IMR-90 (cell line): Measurements from ENCODE around the gene LRRC14B. TPM values are rescaled to one million over a fixed set of nuclear protein-coding genes. Genes with fewer than 3 reads are reported as not detected.

Experiments
- ATAC-seq: fragments of 200-7000 bp; cut with Tn5 transposase; 2 replicates; pipeline ENCODE4 v1.9.1; 2020; ENCODE audit warnings: low read depth, mild to moderate bottlenecking, moderate library complexity
- BruUV-seq: library from RNA; stranded (reverse); fragments of 400-500 nt; replicated peaks from 2 replicates; lab custom pipeline; 2021; lab: Mats Ljungman, UMichigan
- CTCF ChIA-PET: fragments of 300-600 bp; formaldehyde crosslinking; extraction: SDS; loops from one replicate; lab custom pipeline; 2021; ENCODE audit warnings: antibody characterized with exemption; lab: Yijun Ruan, JAX
- POLR2A ChIA-PET: fragments of 300-600 bp; sonication (Branson Sonifier 250); formaldehyde crosslinking; loops from one replicate; lab custom pipeline; 2022; ENCODE audit warnings: antibody characterized with exemption; ENCODE audit not compliant: unreplicated experiment; lab: Charles Lee
- DNase-seq: peaks from one replicate; pipeline ENCODE4 v3.0.0; 2013
- H2AFZ ChIP-seq: replicated peaks from 2 replicates; pipeline ENCODE3; 2013; ENCODE audit warnings: low read length, mild to moderate bottlenecking; ENCODE audit not compliant: poor library complexity
- H2AK5ac ChIP-seq: 2 replicates; pipeline ENCODE4 v1.6.1; 2013; ENCODE audit warnings: low read depth, low read length, inconsistent platforms
- H2AK9ac ChIP-seq: replicated peaks from 2 replicates; pipeline ENCODE3; 2013; ENCODE audit warnings: mild to moderate bottlenecking, low read depth, low read length, moderate library complexity; ENCODE audit not compliant: poor library complexity
- H2BK120ac ChIP-seq: 2 replicates; pipeline ENCODE4 v1.6.1; 2013; ENCODE audit warnings: low read depth, low read length, inconsistent platforms
- H2BK15ac ChIP-seq: 3 replicates; pipeline ENCODE4 v1.6.1; 2013; ENCODE audit warnings: low read depth, low read length, inconsistent platforms
- H2BK20ac ChIP-seq: 2 replicates; pipeline ENCODE4 v1.6.1; 2013; ENCODE audit warnings: low read depth, mild to moderate bottlenecking, inconsistent platforms, low read length, moderate library complexity
- H2BK5ac ChIP-seq: 2 replicates; pipeline ENCODE4 v1.6.1; 2013; ENCODE audit warnings: mild to moderate bottlenecking, low read depth, low read length, inconsistent platforms; ENCODE audit not compliant: poor library complexity, severe bottlenecking
- H3K14ac ChIP-seq: replicated peaks from 2 replicates; pipeline ENCODE4 v1.6.1; 2013; ENCODE audit warnings: low read depth, low read length, inconsistent platforms
- H3K18ac ChIP-seq: 2 replicates; pipeline ENCODE4 v1.6.1; 2013; ENCODE audit warnings: low read depth, low read length, control low read depth
- H3K23ac ChIP-seq: 2 replicates; pipeline ENCODE4 v1.6.1; 2013; ENCODE audit warnings: low read depth, low read length, inconsistent platforms
- H3K27ac ChIP-seq: 2 replicates; pipeline ENCODE4 v1.5.1; 2013; ENCODE audit warnings: mild to moderate bottlenecking, control low read depth, low read length; ENCODE audit not compliant: insufficient read depth
- H3K27me3 ChIP-seq: 2 replicates; pipeline ENCODE4 v1.6.1; 2013; ENCODE audit warnings: low read length; ENCODE audit not compliant: control insufficient read depth, insufficient read depth
- H3K36me3 ChIP-seq: 2 replicates; pipeline ENCODE4 v1.6.1; 2013; ENCODE audit warnings: low read length, mixed read lengths; ENCODE audit not compliant: control insufficient read depth, insufficient read depth
- H3K4ac ChIP-seq: 2 replicates; pipeline ENCODE4 v1.6.1; 2013; ENCODE audit warnings: low read depth, low read length, inconsistent platforms
- H3K4me1 ChIP-seq: 2 replicates; pipeline ENCODE4 v1.6.1; 2013; ENCODE audit warnings: low read length, mixed read lengths; ENCODE audit not compliant: control insufficient read depth, insufficient read depth
- H3K4me2 ChIP-seq: 2 replicates; pipeline ENCODE4 v1.6.1; 2013; ENCODE audit warnings: low read depth, mild to moderate bottlenecking, control low read depth, low read length, moderate library complexity
- H3K4me3 ChIP-seq: 2 replicates; pipeline ENCODE4 v1.5.1; 2013; ENCODE audit warnings: low read depth, mild to moderate bottlenecking, control low read depth, low read length, moderate library complexity; ENCODE audit not compliant: insufficient read depth
- H3K56ac ChIP-seq: 2 replicates; pipeline ENCODE4 v1.6.1; 2013; ENCODE audit warnings: low read length, inconsistent platforms; ENCODE audit not compliant: insufficient read depth; ENCODE audit errors: extremely low read depth
- H3K79me1 ChIP-seq, 2 experiments: 2 replicates each; pipeline ENCODE4 v1.6.1; 2013; ENCODE audit warnings: low read length in 2 of 2, inconsistent platforms in 1 of 2, low read depth in 1 of 2
- H3K9ac ChIP-seq: 2 replicates; pipeline ENCODE4 v1.6.1; 2013; ENCODE audit warnings: low read depth, low read length, control low read depth
- H3K9me1 ChIP-seq: 2 replicates; pipeline ENCODE4 v1.6.1; 2013; ENCODE audit warnings: low read length, inconsistent platforms; ENCODE audit not compliant: insufficient read depth
- H3K9me3 ChIP-seq: 2 replicates; pipeline ENCODE4 v1.6.1; 2013; ENCODE audit warnings: low read length; ENCODE audit not compliant: control insufficient read depth, insufficient read depth
- H4K20me1 ChIP-seq: 2 replicates; pipeline ENCODE4 v1.6.1; 2013; ENCODE audit warnings: low read length, inconsistent platforms; ENCODE audit not compliant: insufficient read depth
- H4K5ac ChIP-seq: 2 replicates; pipeline ENCODE4 v1.6.1; 2013; ENCODE audit warnings: mild to moderate bottlenecking, low read depth, low read length, control low read depth
- H4K8ac ChIP-seq, 2 experiments: 2 replicates each; pipeline ENCODE4 v1.6.1; 2013; ENCODE audit warnings: low read depth in 2 of 2, low read length in 2 of 2, control low read depth in 1 of 2, inconsistent platforms in 1 of 2
- H4K91ac ChIP-seq: 2 replicates; pipeline ENCODE4 v1.6.1; 2013; ENCODE audit warnings: low read depth, low read length, inconsistent platforms; ENCODE audit not compliant: insufficient read depth
- BHLHE40 ChIP-seq: fragments of 150-350 bp; IDR thresholded peaks from 2 replicates; pipeline ENCODE4 v1.6.1; 2016; ENCODE audit warnings: mild to moderate bottlenecking, low read depth, low read length
- CEBPB ChIP-seq: IDR thresholded peaks from 2 replicates; pipeline ENCODE4 v1.6.1; 2012; ENCODE audit warnings: low read depth, low read length, improper control_type of control experiment
- CHD1 ChIP-seq: IDR thresholded peaks from 2 replicates; pipeline ENCODE4 v1.6.1; 2012; ENCODE audit warnings: low read depth, low read length, improper control_type of control experiment
- CTCF ChIP-seq: conservative IDR thresholded peaks from 2 replicates; pipeline ENCODE4 v1.5.1; 2012; ENCODE audit warnings: mild to moderate bottlenecking, low read depth, low read length, improper control_type of control experiment
- ELK1 ChIP-seq: fragments of 150-350 bp; IDR thresholded peaks from 2 replicates; pipeline ENCODE4 v1.6.1; 2016; ENCODE audit warnings: low read depth, mild to moderate bottlenecking, low read length, moderate library complexity, borderline replicate concordance
- FOS ChIP-seq: fragments of 150-350 bp; IDR thresholded peaks from 2 replicates; pipeline ENCODE4 v1.6.1; 2016; ENCODE audit warnings: low read depth, low read length
- MAFK ChIP-seq: IDR thresholded peaks from 2 replicates; pipeline ENCODE4 v1.6.1; 2012; ENCODE audit warnings: low read depth, low read length, improper control_type of control experiment
- MAZ ChIP-seq: IDR thresholded peaks from 2 replicates; pipeline ENCODE4 v1.6.1; 2012; ENCODE audit warnings: low read depth, mild to moderate bottlenecking, low read length, improper control_type of control experiment, moderate library complexity, borderline replicate concordance
- MXI1 ChIP-seq: IDR thresholded peaks from 2 replicates; pipeline ENCODE4 v1.6.1; 2012; ENCODE audit warnings: low read depth, mild to moderate bottlenecking, low read length, moderate library complexity, borderline replicate concordance
- NFE2L2 ChIP-seq: fragments of 150-350 bp; IDR thresholded peaks from 2 replicates; pipeline ENCODE4 v1.6.1; 2016; ENCODE audit warnings: low read depth, mild to moderate bottlenecking, low read length
- POLR2A ChIP-seq: IDR thresholded peaks from 2 replicates; pipeline ENCODE4 v1.6.1; 2012; ENCODE audit warnings: mild to moderate bottlenecking, low read depth, low read length
- RAD21 ChIP-seq: IDR thresholded peaks from 2 replicates; pipeline ENCODE4 v1.6.1; 2012; ENCODE audit warnings: low read length, improper control_type of control experiment
- RCOR1 ChIP-seq: IDR thresholded peaks from 2 replicates; pipeline ENCODE4 v1.6.1; 2012; ENCODE audit warnings: mild to moderate bottlenecking, low read length, improper control_type of control experiment; ENCODE audit not compliant: insufficient replicate concordance
- RFX5 ChIP-seq: IDR thresholded peaks from 2 replicates; pipeline ENCODE4 v1.8.0; 2012; ENCODE audit warnings: low read depth, mild to moderate bottlenecking, low read length, moderate library complexity
- SMC3 ChIP-seq: fragments of 150-350 bp; IDR thresholded peaks from 2 replicates; pipeline ENCODE4 v1.6.1; 2016; ENCODE audit warnings: low read depth, mild to moderate bottlenecking, antibody characterized with exemption, low read length, moderate library complexity
- USF2 ChIP-seq: fragments of 150-350 bp; IDR thresholded peaks from 2 replicates; pipeline ENCODE4 v1.6.1; 2017; ENCODE audit warnings: mild to moderate bottlenecking, antibody characterized with exemption, low read length, low read depth
- WGBS, 2 experiments: methylation state at CpG; one replicate each; pipeline versions ENCODE4 v1.1.5 to v1.1.7; 2013; ENCODE audit warnings: missing lambda C conversion rate in 2 of 2; ENCODE audit not compliant: insufficient read length in 1 of 2; ENCODE audit errors: extremely low coverage in 2 of 2; 5-methylcytosine and 5-hydroxymethylcytosine counted together
- dilution Hi-C: fragments of 300-500 bp; cut with HindIII; formaldehyde crosslinking; loops from one replicate; pipeline ENCODE4 v1.14.3; 2018; ENCODE audit warnings: low sequenced_read_pairs; ENCODE audit not compliant: unreplicated experiment
- in situ Hi-C: fragments of 300-500 bp; cut with MboI; formaldehyde crosslinking; loops from 3 replicates; pipeline ENCODE4 v1.14.3; 2019; ENCODE audit warnings: low sequenced_read_pairs, inconsistent platforms, mixed read lengths
- intact Hi-C: fragments of 100-400 bp; cut with micrococcal nuclease; formaldehyde crosslinking; loops from 2 replicates; pipeline ENCODE4 v1.10.0; 2022
- polyA plus RNA-seq, 3 experiments: library from polyadenylated mRNA; depleted of rRNA; stranded (reverse); fragments of >200 nt; gene quantifications; 2 replicates each; pipeline ENCODE4 v1.2.3, GENCODE V29; 2012; ENCODE audit warnings: low replicate concordance in 1 of 3
- total RNA-seq: library from RNA; depleted of rRNA; stranded (reverse); fragments of >200 nt; gene quantifications from 2 replicates; pipeline ENCODE4 v1.2.3, GENCODE V29; 2012

Gene LRRC14B
- total and polyA plus RNA-seq, 2 of the 4 experiments (the other 2 are of a cell fraction): not detected

- dilution Hi-C loops: no loop called here
Measured at GRCh38 chr5:176296-176823, 14.9 kb upstream of the LRRC14B start.

More at GRCh38 chr5:176296-176823, 14.9 kb upstream of the LRRC14B start:
- intact Hi-C loops (no loop called here), in situ Hi-C loops (no loop called here)
- ATAC-seq (no peak), DNase-seq (no peak)
- Histone ChIP-seq H3K79me1 (no peaks in the 10 kb centered on the region), H3K4me3 (no peak overlapping the region), H3K36me3 (no peaks in the 10 kb centered on the region), H2BK15ac (no peak overlapping the region), H3K9me1 (peaks cover 3% of the 10 kb centered on the region; the same call in 1 of the 2 replicates), H3K4me1 (no peaks in the 10 kb centered on the region), H3K27ac (no peak overlapping the region), H3K9me3 (no peaks in the 10 kb centered on the region), H3K4ac (no peak overlapping the region), H2BK120ac (no peak overlapping the region), H2BK5ac (no peak overlapping the region), H2BK20ac (no peak overlapping the region), H4K5ac (no peak overlapping the region), H3K4me2 (no peak overlapping the region), H3K18ac (no peak overlapping the region), H2AK5ac (no peak overlapping the region), H3K56ac (no peak overlapping the region), H2AFZ (no peak overlapping the region), H4K8ac (no peak overlapping the region), H3K23ac (no peak overlapping the region), H2AK9ac (no peak overlapping the region), H3K27me3 (peaks cover 19% of the 10 kb centered on the region), H4K20me1 (no peaks in the 10 kb centered on the region), H3K14ac (no peak overlapping the region), H4K91ac (no peak overlapping the region), H3K9ac (no peak overlapping the region)
- TF ChIP-seq CHD1 (no peak), ELK1 (no peak), RAD21 (no peak), FOS (no peak), POLR2A (no peak), MAFK (no peak), RFX5 (no peak), SMC3 (no peak), USF2 (no peak), MXI1 (no peak), RCOR1 (no peak), MAZ (no peak), CTCF (no peak), NFE2L2 (no peak), CEBPB (no peak), BHLHE40 (no peak)
- no TSS peak for BruUV-seq
- ChIA-PET CTCF (interaction anchor here (0.9 kb wide), 1 partner anchor 12 kb away, joined by 3 read pairs; no protein-coding TSS in a partner anchor), POLR2A (no interaction called here)
- 93% methylated on average over 4 of the region's 11 CpGs; no CpG with 5 or more reads in 1 of the 2 experiments for WGBS, 2 experiments
